Astrocyte (in vitro differentiated cells and primary cell): Measurements from ENCODE around the gene ZNF260. TPM values are rescaled to one million over a fixed set of nuclear protein-coding genes. Genes with fewer than 3 reads are reported as not detected.
"Not testable (repeated sequence)": the region's sequence is repeated elsewhere in the genome, so short reads cannot be mapped to it uniquely, and the experiment has no call there.

Source experiments
- DNase-seq: peaks from one replicate; pipeline ENCODE4 v3.0.0-alpha.2; 2010; ENCODE audit warnings: low read depth
- FAIRE-seq: peaks from 2 replicates; lab custom pipeline; 2011; peaks lifted over from hg19 to GRCh38; lab: Jason Lieb, UNC
- H2AFZ ChIP-seq: 2 replicates; pipeline ENCODE4 v1.6.0; 2012; ENCODE audit warnings: low read depth, low read length, inconsistent platforms
- H3K27ac ChIP-seq: 2 replicates; pipeline ENCODE4 v1.5.1; 2011; ENCODE audit warnings: low read depth, low read length, inconsistent platforms
- H3K27me3 ChIP-seq: 2 replicates; pipeline ENCODE4 v1.6.0; 2011; ENCODE audit warnings: low read length, inconsistent platforms; ENCODE audit not compliant: insufficient read depth
- H3K36me3 ChIP-seq: 2 replicates; pipeline ENCODE4 v1.5.1; 2011; ENCODE audit warnings: low read length, inconsistent platforms; ENCODE audit not compliant: insufficient read depth
- H3K4me1 ChIP-seq: 2 replicates; pipeline ENCODE4 v1.5.1; 2011; ENCODE audit warnings: low read length, inconsistent platforms; ENCODE audit not compliant: insufficient read depth
- H3K4me2 ChIP-seq: 2 replicates; pipeline ENCODE4 v1.6.0; 2012; ENCODE audit warnings: low read length, inconsistent platforms
- H3K4me3 ChIP-seq: 2 replicates; pipeline ENCODE4 v1.5.1; 2011; ENCODE audit warnings: low read depth, mild to moderate bottlenecking, low read length, inconsistent platforms; ENCODE audit not compliant: insufficient read depth
- H3K79me2 ChIP-seq: 2 replicates; pipeline ENCODE4 v1.6.0; 2012; ENCODE audit warnings: mild to moderate bottlenecking, low read length, inconsistent platforms; ENCODE audit not compliant: insufficient read depth
- H3K9ac ChIP-seq: 2 replicates; pipeline ENCODE4 v1.6.0; 2012; ENCODE audit warnings: mild to moderate bottlenecking, low read length, inconsistent platforms
- H3K9me3 ChIP-seq: 2 replicates; pipeline ENCODE4 v1.5.1; 2012; ENCODE audit warnings: low read depth, mild to moderate bottlenecking, low read length, inconsistent platforms; ENCODE audit not compliant: insufficient read depth
- H4K20me1 ChIP-seq: 2 replicates; pipeline ENCODE4 v1.6.0; 2012; ENCODE audit warnings: low read length, inconsistent platforms; ENCODE audit not compliant: insufficient read depth
- H3K27ac Mint-ChIP-seq: one replicate; pipeline ENCODE4 v1.8.0; 2021; ENCODE audit warnings: mild to moderate bottlenecking, mixed read lengths; ENCODE audit not compliant: unreplicated experiment
- H3K27me3 Mint-ChIP-seq: one replicate; pipeline ENCODE4 v1.8.0; 2021; ENCODE audit warnings: low read depth, mixed read lengths; ENCODE audit not compliant: unreplicated experiment
- H3K36me3 Mint-ChIP-seq: one replicate; pipeline ENCODE4 v1.8.0; 2021; ENCODE audit warnings: low read depth, mixed read lengths; ENCODE audit not compliant: unreplicated experiment
- H3K4me1 Mint-ChIP-seq: one replicate; pipeline ENCODE4 v1.8.0; 2021; ENCODE audit warnings: low read depth, mixed read lengths; ENCODE audit not compliant: unreplicated experiment
- H3K4me3 Mint-ChIP-seq: one replicate; pipeline ENCODE4 v1.8.0; 2021; ENCODE audit warnings: mild to moderate bottlenecking, moderate library complexity, mixed read lengths; ENCODE audit not compliant: unreplicated experiment
- H3K9me3 Mint-ChIP-seq: one replicate; pipeline ENCODE4 v1.8.0; 2021; ENCODE audit warnings: mild to moderate bottlenecking, mixed read lengths; ENCODE audit not compliant: unreplicated experiment
- EZH2 ChIP-seq: IDR thresholded peaks from 2 replicates; pipeline ENCODE4 v1.6.1; 2012; ENCODE audit warnings: mild to moderate bottlenecking, low read length, inconsistent platforms; ENCODE audit not compliant: insufficient read depth
- total RNA-seq: library from RNA; stranded (reverse); gene quantifications from 2 replicates; pipeline ENCODE4 v1.2.1, GENCODE V29; 2021
- TF ChIP-seq, protein P1 (sequence below): IDR thresholded peaks from 2 replicates; pipeline ENCODE4 v1.5.1; 2011; ENCODE audit warnings: low read depth, mild to moderate bottlenecking, inconsistent platforms, low read length, moderate library complexity; ENCODE audit not compliant: insufficient read depth

ZNF260 gene
- total RNA-seq, 1 donor from 2014 or later, result 26.6 TPM

DNA sequence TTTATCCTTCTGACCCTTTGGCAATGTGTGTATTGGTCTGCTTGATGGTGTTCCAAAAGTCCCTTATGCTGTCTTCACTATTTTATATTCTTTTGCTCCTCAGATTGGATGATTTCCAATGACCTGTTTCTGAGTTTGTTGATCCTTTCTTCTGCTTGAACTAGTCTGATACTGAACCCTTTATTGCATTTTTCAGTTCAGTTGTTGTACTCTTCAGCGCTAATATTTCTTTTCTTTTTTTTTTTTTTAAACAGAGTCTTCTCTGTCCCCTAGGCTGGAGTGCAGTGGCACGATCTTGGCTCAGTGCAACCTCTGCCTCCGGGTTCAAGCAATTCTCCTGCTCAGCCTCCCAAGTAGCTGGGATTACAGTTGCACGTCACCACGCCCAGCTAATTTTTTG, 26.1 kb downstream of the ZNF260 start:
- Histone ChIP-seq H3K4me2 (no peak overlapping the region), H3K36me3 (no peaks in the 10 kb centered on the region), H2AFZ (no peak overlapping the region), H4K20me1 (no peaks in the 10 kb centered on the region), H3K9ac (no peak overlapping the region), H3K4me3 (no peak overlapping the region), H3K4me1 (no peaks in the 10 kb centered on the region), H3K9me3 (peaks cover 21% of the 10 kb centered on the region), H3K27me3 (no peaks in the 10 kb centered on the region), H3K27ac (no peak overlapping the region), H3K79me2 (no peaks in the 10 kb centered on the region)
- Mint-ChIP-seq H3K27me3 (no peaks in the 10 kb centered on the region), H3K4me3 (no peak overlapping the region), H3K9me3 (peaks cover 32% of the 10 kb centered on the region), H3K27ac (no peak overlapping the region), H3K36me3 (peaks cover 17% of the 10 kb centered on the region), H3K4me1 (no peaks in the 10 kb centered on the region)
- TF ChIP-seq, protein P1, sequence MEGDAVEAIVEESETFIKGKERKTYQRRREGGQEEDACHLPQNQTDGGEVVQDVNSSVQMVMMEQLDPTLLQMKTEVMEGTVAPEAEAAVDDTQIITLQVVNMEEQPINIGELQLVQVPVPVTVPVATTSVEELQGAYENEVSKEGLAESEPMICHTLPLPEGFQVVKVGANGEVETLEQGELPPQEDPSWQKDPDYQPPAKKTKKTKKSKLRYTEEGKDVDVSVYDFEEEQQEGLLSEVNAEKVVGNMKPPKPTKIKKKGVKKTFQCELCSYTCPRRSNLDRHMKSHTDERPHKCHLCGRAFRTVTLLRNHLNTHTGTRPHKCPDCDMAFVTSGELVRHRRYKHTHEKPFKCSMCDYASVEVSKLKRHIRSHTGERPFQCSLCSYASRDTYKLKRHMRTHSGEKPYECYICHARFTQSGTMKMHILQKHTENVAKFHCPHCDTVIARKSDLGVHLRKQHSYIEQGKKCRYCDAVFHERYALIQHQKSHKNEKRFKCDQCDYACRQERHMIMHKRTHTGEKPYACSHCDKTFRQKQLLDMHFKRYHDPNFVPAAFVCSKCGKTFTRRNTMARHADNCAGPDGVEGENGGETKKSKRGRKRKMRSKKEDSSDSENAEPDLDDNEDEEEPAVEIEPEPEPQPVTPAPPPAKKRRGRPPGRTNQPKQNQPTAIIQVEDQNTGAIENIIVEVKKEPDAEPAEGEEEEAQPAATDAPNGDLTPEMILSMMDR, result no peak
- no peak for TF ChIP-seq EZH2
- FAIRE-seq, result no peak
- no peak for DNase-seq

DNA sequence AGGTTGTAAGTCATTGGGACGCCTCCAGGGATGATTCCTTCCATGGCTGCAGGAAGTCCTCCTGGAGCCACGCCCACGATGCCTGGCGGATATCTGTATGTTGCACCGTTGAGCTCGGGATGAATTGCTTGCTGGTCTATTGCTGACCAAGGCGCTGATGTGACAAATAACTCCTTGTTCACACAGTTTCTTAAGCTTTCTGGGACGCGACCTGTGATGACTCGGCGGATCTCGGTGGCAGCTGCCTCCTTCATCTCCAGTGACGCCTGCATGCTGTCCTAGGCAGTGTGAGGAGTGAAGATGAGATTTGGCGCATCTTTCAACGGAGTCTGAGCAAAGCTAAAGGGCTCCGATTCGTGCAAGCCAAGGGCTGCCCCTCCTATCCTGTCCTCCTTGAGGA, 31.1 kb downstream of the ZNF260 start:
- Histone ChIP-seq H3K27ac (no peak overlapping the region), H3K79me2 (no peaks in the 10 kb centered on the region), H2AFZ (no peak overlapping the region), H3K4me1 (no peaks in the 10 kb centered on the region), H3K4me2 (no peak overlapping the region), H4K20me1 (no peaks in the 10 kb centered on the region), H3K9me3 (peaks cover 11% of the 10 kb centered on the region), H3K36me3 (no peaks in the 10 kb centered on the region), H3K9ac (no peak overlapping the region), H3K4me3 (no peak overlapping the region), H3K27me3 (no peaks in the 10 kb centered on the region)
- H3K9me3 Mint-ChIP-seq, result peaks cover 30% of the 10 kb centered on the region
- H3K4me3 Mint-ChIP-seq, result no peak overlapping the region
- H3K27ac Mint-ChIP-seq, result no peak overlapping the region
- peaks cover 11% of the 10 kb centered on the region for H3K36me3 Mint-ChIP-seq
- H3K27me3 Mint-ChIP-seq, result no peaks in the 10 kb centered on the region
- DNase-seq, result no peak
- no peaks in the 10 kb centered on the region for H3K4me1 Mint-ChIP-seq
- TF ChIP-seq EZH2, result no peak
- TF ChIP-seq, protein P1, result no peak
- no peak for FAIRE-seq

DNA sequence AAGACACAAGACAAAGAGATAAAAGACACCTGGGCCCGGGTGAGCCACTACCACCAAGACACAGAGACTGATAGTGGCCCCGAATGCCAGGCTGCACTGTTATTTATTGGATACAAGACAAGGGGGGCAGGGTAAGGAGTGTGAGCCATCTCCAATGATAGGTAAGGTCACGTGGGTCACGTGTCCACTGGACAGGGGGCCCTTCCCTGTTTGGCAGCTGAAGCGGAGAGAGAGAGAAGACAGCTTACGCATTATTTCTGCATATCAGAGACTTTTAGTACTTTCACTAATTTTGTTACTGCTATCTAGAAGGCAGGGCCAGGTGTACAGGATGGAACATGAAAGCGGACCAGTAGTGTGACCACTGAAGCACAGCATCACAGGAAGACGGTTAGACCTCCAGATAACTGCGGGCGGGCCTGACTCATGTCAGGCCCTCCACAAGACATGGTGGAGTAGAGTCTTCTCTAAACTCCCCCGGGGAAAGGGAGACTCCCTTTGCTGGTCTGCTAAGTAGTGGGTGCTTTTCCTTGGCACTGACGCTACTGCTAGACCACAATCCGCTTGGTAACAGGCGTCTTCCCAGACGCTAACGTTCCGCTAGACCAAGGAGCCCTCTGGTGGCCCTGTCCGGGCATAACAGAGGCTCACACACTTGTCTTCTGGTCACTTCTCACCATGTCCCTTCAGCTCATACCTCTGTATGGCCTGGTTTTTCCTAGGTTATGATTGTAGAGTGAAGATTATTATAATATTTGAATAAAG, 35.2 kb downstream of the ZNF260 start:
- not testable (repeated sequence) for H3K4me3 Mint-ChIP-seq, H3K27me3 Mint-ChIP-seq, H3K4me2 ChIP-seq, H2AFZ ChIP-seq, FAIRE-seq, H3K27ac ChIP-seq, H4K20me1 ChIP-seq, H3K27ac Mint-ChIP-seq, H3K27me3 ChIP-seq, H3K9ac ChIP-seq, H3K36me3 ChIP-seq, H3K4me3 ChIP-seq, H3K4me1 Mint-ChIP-seq, H3K4me1 ChIP-seq
- H3K79me2 ChIP-seq, result peaks cover 12% of the 10 kb centered on the region
- peaks cover 14% of the 10 kb centered on the region for H3K36me3 Mint-ChIP-seq
- H3K9me3 ChIP-seq, result peaks cover 11% of the 10 kb centered on the region
- TF ChIP-seq, protein P1, result peak; percentile 24
- H3K9me3 Mint-ChIP-seq, result peaks cover 25% of the 10 kb centered on the region
- peak; percentile 40 for DNase-seq

DNA sequence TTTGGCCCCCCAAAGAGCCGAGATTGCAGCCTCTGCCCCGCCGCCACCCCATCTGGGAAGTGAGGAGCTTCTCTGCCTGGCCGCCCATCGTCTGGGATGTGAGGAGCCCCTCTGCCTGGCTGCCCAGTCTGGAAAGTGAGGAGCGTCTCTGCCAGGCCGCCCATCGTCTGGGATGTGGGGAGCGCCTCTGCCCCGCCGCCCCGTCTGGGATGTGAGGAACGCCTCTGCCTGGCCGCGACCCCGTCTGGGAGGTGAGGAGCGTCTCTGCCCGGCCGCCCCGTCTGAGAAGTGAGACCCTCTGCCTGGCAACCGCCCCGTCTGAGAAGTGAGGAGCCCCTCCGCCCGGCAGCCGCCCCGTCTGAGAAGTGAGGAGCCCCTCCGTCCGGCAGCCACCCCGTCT, 37.2 kb downstream of the ZNF260 start:
- not testable (repeated sequence) for H3K4me3 ChIP-seq, H3K27me3 Mint-ChIP-seq, H4K20me1 ChIP-seq, FAIRE-seq, H3K36me3 ChIP-seq, H3K4me1 ChIP-seq, H3K4me1 Mint-ChIP-seq, H3K27me3 ChIP-seq, H3K27ac Mint-ChIP-seq, H3K27ac ChIP-seq, H3K4me2 ChIP-seq, DNase-seq, H2AFZ ChIP-seq, H3K9me3 ChIP-seq, H3K36me3 Mint-ChIP-seq, H3K4me3 Mint-ChIP-seq, H3K9ac ChIP-seq
- peaks cover 24% of the 10 kb centered on the region for H3K79me2 ChIP-seq
- peaks cover 15% of the 10 kb centered on the region for H3K9me3 Mint-ChIP-seq
